HG03469 (cell line): Measurements from ENCODE around the gene ROPN1L.
"Not testable (repeated sequence)": the region's sequence is repeated elsewhere in the genome, so short reads cannot be mapped to it uniquely, and the experiment has no call there.

Experiments
- ATAC-seq: cut with Tn5 transposase; IDR thresholded peaks from one replicate; pipeline ENCODE4 v1.9.1; 2021; ENCODE audit warnings: mild to moderate bottlenecking, moderate library complexity, moderate number of reproducible peaks; ENCODE audit not compliant: unreplicated experiment

Gene ROPN1L

GRCh38 chr5:10441083-10441991, at the start of gene ROPN1L:
Gene ROPN1L (plus strand): TSS chr5:10441879. CDS start chr5:10442168, 289 bp downstream.
- ATAC-seq, result peak; percentile 90

GRCh38 chr5:10392567-10393328, 48.9 kb upstream of the ROPN1L start:
- ATAC-seq, result not testable (repeated sequence)

GRCh38 chr5:10393491-10393890, 48.2 kb upstream of the ROPN1L start:
- no peak for ATAC-seq

DNA sequence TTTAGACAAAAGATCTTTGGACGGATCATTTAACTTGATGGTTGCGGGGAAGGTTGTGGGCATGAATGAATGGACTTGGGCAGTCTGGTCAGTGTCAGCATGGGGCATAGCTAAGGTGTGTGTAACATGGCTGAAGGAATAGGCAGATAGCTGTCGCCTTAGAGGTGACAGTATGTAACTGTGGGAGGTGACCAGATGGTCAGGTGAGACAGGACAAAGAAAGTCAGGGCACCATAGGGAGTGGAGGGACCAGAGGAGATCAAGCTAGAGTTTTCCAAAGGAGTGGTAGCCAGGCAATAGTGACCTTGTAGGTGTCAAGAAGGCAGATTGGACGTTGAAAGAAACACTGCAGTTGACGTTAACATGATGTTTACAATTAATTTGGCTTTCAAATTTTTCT, 45.1 kb upstream of the ROPN1L start:
- no peak for ATAC-seq

DNA sequence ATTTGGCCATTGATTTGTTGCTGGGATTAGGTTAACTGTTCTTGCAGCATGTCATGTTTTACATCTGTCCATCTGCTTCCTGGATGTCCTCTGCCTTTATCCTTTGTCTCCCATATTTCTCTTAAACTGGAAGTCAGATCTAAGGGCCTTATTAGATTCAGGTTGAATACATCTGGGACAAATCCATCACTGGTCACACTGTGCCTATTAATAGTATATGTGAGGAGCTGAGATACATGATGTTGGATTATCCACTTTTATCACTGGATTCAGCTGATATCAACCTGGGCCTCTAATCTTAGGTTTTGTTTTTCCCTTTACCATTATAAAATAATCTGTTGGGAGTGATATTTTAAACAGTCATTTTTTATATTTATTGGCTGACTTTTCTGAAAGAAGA, 41.8 kb upstream of the ROPN1L start:
- ATAC-seq, result no peak

- no peak for ATAC-seq
Observed at GRCh38 chr5:10400411-10400810, 41.3 kb upstream of the ROPN1L start.

DNA sequence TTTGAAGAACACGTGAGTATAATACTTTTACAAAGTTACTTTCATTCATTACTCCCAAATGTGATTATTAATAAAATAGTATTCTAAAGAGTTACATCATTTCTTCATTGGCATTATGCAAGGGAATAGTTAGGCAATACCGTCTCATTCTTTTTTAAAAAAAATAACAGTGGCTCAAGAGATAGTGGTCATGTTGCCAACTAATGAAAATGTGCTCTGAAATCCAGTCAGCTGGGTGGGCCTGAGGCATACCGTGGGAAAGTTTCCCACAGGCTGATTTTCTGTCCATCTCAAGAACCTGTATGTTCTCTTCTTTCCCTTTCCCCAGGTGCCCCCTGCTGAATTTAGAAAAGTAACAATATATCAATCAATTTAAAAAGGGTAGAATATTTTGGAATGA, 40.8 kb upstream of the ROPN1L start:
- no peak for ATAC-seq

GRCh38 chr5:10401498-10401897, 40.2 kb upstream of the ROPN1L start:
- ATAC-seq, result peak; percentile 55

DNA sequence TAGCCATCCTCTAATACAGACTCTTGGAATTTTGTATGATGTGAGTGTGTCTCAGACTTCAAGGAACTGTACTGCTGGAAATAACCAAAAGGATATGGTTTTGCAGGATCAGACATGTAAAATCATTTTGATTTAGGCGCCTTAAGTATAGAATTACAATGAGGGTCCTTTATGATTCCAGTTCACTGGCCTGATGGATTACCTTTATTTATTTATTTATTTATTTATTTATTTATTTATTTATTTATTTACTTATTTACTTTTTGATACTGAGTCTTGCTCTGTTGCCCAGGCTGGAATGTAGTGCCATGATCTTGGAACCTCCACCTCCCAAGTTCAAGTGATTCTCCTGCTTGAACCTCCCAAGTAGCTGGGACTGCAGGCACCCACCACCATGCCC, 37.9 kb upstream of the ROPN1L start:
- ATAC-seq, result no peak

- ATAC-seq, result no peak
Observed at GRCh38 chr5:10406651-10407050, 35.0 kb upstream of the ROPN1L start.

- no peak for ATAC-seq
Observed at GRCh38 chr5:10409504-10409903, 32.2 kb upstream of the ROPN1L start.

DNA sequence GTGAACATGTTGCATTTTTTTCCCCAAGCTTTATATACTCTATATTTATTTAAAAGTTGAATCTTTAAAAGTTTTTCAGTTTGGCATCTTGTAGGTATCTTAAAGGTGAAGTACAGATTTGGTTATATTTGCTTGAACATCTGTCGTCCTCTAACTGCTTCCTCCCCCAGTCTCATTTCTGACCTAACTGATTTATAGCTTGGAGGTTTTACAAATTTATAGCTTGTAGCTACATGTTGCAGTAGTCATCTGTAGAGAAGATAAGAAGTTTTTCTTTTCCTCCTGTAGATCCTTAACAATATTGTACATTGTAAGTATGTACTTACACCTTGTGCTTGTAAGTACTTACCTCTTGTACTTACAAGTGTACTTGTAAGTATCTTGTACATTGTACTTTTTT, 31.0 kb upstream of the ROPN1L start:
- no peak for ATAC-seq

GRCh38 chr5:10411336-10411735, 30.3 kb upstream of the ROPN1L start:
- no peak for ATAC-seq

DNA sequence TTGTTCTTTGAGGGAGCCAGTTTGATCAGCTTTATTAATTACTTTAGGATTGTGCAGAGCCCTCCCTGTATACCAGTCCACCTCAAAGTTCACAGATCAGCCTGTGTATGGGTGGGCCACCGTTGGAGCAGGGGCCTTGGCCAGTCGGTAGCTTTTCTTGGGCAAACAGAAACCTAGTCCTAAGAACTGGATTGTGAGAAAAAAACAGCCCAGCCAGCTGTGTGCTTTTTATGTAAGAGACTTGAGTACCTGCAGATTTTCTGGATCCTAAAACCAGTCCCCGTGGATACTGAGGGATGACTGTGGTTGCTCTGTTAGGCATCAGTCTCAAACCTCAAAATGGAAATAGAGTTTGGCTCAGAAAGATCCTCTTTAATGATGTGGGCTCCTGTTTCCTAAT, 24.8 kb upstream of the ROPN1L start:
- ATAC-seq, result no peak

DNA sequence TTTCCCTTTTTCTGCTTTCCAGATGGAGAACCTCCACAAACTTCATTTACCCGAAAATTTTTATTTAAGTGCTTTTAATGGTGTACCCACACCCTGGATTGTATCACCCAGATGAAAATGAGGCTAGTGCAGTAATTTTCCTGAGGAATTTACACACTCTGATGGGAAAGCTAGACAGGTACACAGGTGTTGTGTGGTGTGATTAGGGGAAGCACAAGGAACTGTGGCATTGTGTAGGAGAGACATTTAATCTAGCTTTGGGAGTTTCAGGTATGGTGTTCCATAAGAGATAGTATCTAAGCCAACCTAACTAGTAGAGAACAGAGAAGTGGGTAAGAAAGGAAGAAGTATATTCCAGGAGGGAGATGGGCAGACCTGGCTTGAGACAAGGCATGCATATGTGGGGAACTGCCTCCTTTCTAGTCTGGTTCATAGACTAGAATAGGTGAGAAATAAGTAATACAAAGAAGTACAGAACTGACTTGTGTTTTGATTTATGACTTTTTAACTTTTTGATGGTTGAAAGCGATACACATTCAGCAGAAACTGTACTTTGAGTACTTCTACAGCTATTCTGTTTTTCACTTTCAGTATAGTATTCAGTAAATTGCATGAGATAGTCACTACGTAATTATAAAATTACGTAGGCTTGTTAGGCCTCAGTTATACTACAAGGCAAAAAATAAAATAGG, 22.9 kb upstream of the ROPN1L start:
- ATAC-seq, result no peak

- ATAC-seq, result no peak
Observed at GRCh38 chr5:10420468-10420867, 21.2 kb upstream of the ROPN1L start.

- ATAC-seq, result no peak
Observed at GRCh38 chr5:10420932-10421331, 20.7 kb upstream of the ROPN1L start.

DNA sequence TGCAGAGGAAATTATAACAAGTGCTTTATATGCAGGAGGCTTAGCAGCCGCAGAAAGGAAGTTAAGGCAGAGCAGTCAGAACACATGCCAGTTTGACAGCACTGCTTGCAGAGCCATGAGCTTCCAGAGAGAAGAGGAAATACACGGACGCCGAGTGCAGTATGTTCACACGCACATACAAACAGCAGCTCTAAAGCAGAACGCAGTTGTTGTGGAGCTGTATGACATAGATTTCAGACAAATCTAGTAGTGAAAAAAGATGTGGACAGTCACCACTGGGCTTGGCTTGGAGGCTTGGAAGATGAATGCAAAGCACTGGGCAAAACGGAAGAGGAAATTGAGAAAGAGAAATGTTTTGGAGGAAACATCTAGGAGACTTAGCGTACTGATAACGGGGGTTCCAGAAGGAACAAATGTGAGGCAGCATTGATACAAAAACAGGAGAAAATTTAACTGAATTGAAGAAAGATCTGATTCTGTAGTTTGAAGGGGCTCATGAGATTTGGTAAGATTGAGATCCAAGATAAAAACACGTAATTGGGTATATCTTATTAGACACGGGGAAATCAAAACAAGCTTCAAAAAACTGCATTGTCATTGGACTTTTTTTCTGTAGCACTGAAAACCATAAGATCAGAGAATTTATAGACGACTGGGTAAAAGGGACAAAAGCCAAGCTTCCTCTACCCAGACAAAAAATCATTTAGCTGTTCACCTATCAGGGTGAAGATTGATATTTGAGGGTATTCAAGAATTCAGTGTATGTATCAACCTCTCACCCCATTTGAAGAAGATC, 19.6 kb upstream of the ROPN1L start:
- no peak for ATAC-seq

- ATAC-seq, result no peak
Observed at GRCh38 chr5:10423022-10423421, 18.7 kb upstream of the ROPN1L start.

DNA sequence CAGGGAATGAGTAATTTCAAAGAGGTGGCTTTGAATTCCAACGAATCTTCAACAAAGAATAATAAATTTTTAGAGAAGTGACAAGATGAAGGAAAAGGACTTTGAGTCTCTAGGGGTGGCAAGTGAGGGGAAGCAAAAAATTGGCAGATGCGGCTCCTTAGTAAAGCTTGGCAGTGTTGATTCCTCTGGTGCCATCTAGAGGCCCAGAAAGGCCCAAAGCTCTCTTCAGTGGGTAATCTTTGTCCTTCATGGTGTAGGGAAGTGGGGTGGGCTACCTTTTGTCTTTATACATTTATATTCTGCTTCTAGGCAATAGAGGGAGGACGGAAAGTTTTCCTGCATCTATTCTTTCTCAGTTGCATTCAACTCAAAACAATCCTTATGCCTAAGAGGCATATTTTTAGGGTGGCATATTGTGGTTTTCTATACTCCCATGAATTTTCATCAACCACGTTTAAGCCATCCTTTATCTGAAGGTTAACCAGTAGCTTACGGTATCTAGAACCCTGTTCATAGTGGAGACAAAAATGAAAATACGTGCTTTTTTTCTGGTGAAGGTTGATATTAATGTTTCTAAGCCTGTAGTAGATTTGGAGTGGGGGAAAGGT, 17.5 kb upstream of the ROPN1L start:
- ATAC-seq, result peak; percentile 36
